B cell (primary cell): Measurements from ENCODE around the gene PRKCB. TPM values are rescaled to one million over a fixed set of nuclear protein-coding genes. Genes with fewer than 3 reads are reported as not detected.

Experiments
- ATAC-seq: fragments of 200-7000 bp; cut with Tn5 transposase; one replicate; pipeline ENCODE4 v1.10.0; 2021; ENCODE audit warnings: low read depth, mild to moderate bottlenecking, moderate number of reproducible peaks, moderate library complexity
- CTCF ChIA-PET: fragments of 350-600 bp; sonication (Branson Sonifier 250); formaldehyde crosslinking; loops from one replicate; lab custom pipeline; 2021; ENCODE audit warnings: antibody characterized with exemption, inconsistent platforms; lab: Charles Lee
- POLR2A ChIA-PET: fragments of 350-600 bp; sonication (Branson Sonifier 250); formaldehyde crosslinking; loops from one replicate; lab custom pipeline; 2021; ENCODE audit warnings: antibody characterized with exemption; lab: Charles Lee
- DNase-seq: peaks from one replicate; pipeline ENCODE4 v3.0.0; 2013
- H2AFZ ChIP-seq: 2 replicates; pipeline ENCODE4 v1.6.1; 2012; ENCODE audit warnings: mild to moderate bottlenecking, low read depth, low read length; ENCODE audit not compliant: insufficient read depth, poor library complexity, severe bottlenecking
- H3K27ac ChIP-seq, 2 donors: 1 replicate in 1 of 2; 2 replicates in 1 of 2; pipeline ENCODE4 v1.5.1; 2012 to 2013; ENCODE audit warnings: low read length in 2 of 2, mild to moderate bottlenecking in 2 of 2, moderate library complexity in 1 of 2
- H3K27me3 ChIP-seq, 4 experiments: fragments of 200-600 bp in 1 of 4; sonication (generic) in 1 of 4; replicated peaks in 1 of 4; 1 replicate in 2 of 4; 2 replicates in 2 of 4; pipeline versions ENCODE4 v1.6.1 to v1.7.0; 2013 to 2016; ENCODE audit warnings: low read length in 3 of 4, mild to moderate bottlenecking in 2 of 4, mixed read lengths in 1 of 4, moderate library complexity in 1 of 4; ENCODE audit not compliant: insufficient read depth in 4 of 4, control insufficient read depth in 3 of 4; ENCODE audit errors: control extremely low read depth in 1 of 4
- H3K36me3 ChIP-seq, 2 experiments: replicated peaks in 1 of 2; 1 replicate in 1 of 2; 2 replicates in 1 of 2; pipeline versions ENCODE4 v1.6.1 to v1.7.1; 2013; ENCODE audit warnings: low read length in 1 of 2; ENCODE audit not compliant: insufficient read depth in 2 of 2, control insufficient read depth in 1 of 2; ENCODE audit errors: control extremely low read depth in 1 of 2, extremely low read depth in 1 of 2
- H3K4me1 ChIP-seq, 2 donors: fragments of 200-600 bp in 1 of 2; sonication (generic) in 1 of 2; 1 replicate in 1 of 2; 2 replicates in 1 of 2; pipeline versions ENCODE4 v1.5.1 to v1.6.1; 2013 to 2017; ENCODE audit warnings: low read length in 2 of 2; ENCODE audit not compliant: control insufficient read depth in 2 of 2, insufficient read depth in 2 of 2
- H3K4me2 ChIP-seq: replicated peaks from 2 replicates; pipeline ENCODE3; 2012; ENCODE audit warnings: mild to moderate bottlenecking, low read depth, low read length; ENCODE audit not compliant: poor library complexity, severe bottlenecking
- H3K4me3 ChIP-seq, 5 experiments: fragments of 200-600 bp in 1 of 5; sonication (generic) in 1 of 5; 1 replicate in 3 of 5; 2 replicates in 2 of 5; pipeline versions ENCODE4 v1.5.1 to v1.7.0; 2011 to 2016; ENCODE audit warnings: low read length in 4 of 5, mild to moderate bottlenecking in 4 of 5, low read depth in 2 of 5, control low read depth in 1 of 5, moderate library complexity in 1 of 5; ENCODE audit not compliant: insufficient read depth in 1 of 5; ENCODE audit errors: control extremely low read depth in 1 of 5, extremely low read depth in 1 of 5
- H3K79me2 ChIP-seq: fragments of 200-600 bp; sonication (generic); one replicate; pipeline ENCODE4 v1.6.0; 2016; ENCODE audit warnings: low read length; ENCODE audit not compliant: control insufficient read depth, insufficient read depth
- H3K9ac ChIP-seq: fragments of 200-600 bp; sonication (generic); 2 replicates; pipeline ENCODE4 v1.6.1; 2017; ENCODE audit warnings: mild to moderate bottlenecking, low read length, moderate library complexity
- H3K9me3 ChIP-seq, 3 donors: one replicate each; pipeline versions ENCODE4 v1.6.1 to v1.7.1; 2013; ENCODE audit warnings: low read length in 2 of 3; ENCODE audit not compliant: control insufficient read depth in 2 of 3, insufficient read depth in 1 of 3; ENCODE audit errors: control extremely low read depth in 1 of 3
- H4K20me1 ChIP-seq: 2 replicates; pipeline ENCODE4 v1.6.0; 2012; ENCODE audit warnings: mild to moderate bottlenecking, low read length; ENCODE audit not compliant: insufficient read depth, control insufficient read depth, poor library complexity, severe bottlenecking
- H3K27ac Mint-ChIP-seq: one replicate; pipeline ENCODE4 v1.8.0; 2021; ENCODE audit warnings: mixed read lengths
- H3K27me3 Mint-ChIP-seq: one replicate; pipeline ENCODE4 v1.8.0; 2021; ENCODE audit warnings: mixed read lengths
- H3K4me1 Mint-ChIP-seq: one replicate; pipeline ENCODE4 v1.8.0; 2021; ENCODE audit warnings: mixed read lengths
- H3K4me3 Mint-ChIP-seq: one replicate; pipeline ENCODE4 v1.8.0; 2021; ENCODE audit warnings: mixed read lengths
- H3K9me3 Mint-ChIP-seq: one replicate; pipeline ENCODE4 v1.8.0; 2022; ENCODE audit warnings: mixed read lengths; ENCODE audit not compliant: insufficient read depth
- EZH2 ChIP-seq: IDR thresholded peaks from 2 replicates; pipeline ENCODE4 v1.6.1; 2012; ENCODE audit warnings: borderline replicate concordance, low read depth, mild to moderate bottlenecking, moderate library complexity, low read length; ENCODE audit not compliant: insufficient read depth, poor library complexity, severe bottlenecking
- WGBS: methylation state at CpG from one replicate; pipeline ENCODE4 v1.1.5; 2013; ENCODE audit warnings: missing lambda C conversion rate; ENCODE audit not compliant: insufficient coverage; 5-methylcytosine and 5-hydroxymethylcytosine counted together
- intact Hi-C: fragments of 100-400 bp; cut with micrococcal nuclease; formaldehyde crosslinking; loops from one replicate; pipeline ENCODE4 v1.10.0; 2022
- polyA plus RNA-seq: library from polyadenylated mRNA; depleted of rRNA; stranded (reverse); fragments of >200 nt; gene quantifications from 2 replicates; pipeline ENCODE4 v1.2.3, GENCODE V29; 2012
- total RNA-seq, 2 donors: library from RNA; stranded (reverse); fragments of 120-200 nt in 1 of 2; gene quantifications; 1 replicate in 1 of 2; 2 replicates in 1 of 2; pipeline versions ENCODE4 v1.2.3 to v1.2.4, GENCODE V29; 2013 to 2022
- TF ChIP-seq, protein P1 (sequence below): fragments of 200-600 bp; IDR thresholded peaks from one replicate; pipeline ENCODE4 v1.8.0; 2022; ENCODE audit warnings: antibody characterized with exemption, mild to moderate bottlenecking

The PRKCB gene
- total and polyA plus RNA-seq, 2 donors (not counting 1 experiment from before 2014, with no cell fraction given), result 106 to 373 TPM

DNA sequence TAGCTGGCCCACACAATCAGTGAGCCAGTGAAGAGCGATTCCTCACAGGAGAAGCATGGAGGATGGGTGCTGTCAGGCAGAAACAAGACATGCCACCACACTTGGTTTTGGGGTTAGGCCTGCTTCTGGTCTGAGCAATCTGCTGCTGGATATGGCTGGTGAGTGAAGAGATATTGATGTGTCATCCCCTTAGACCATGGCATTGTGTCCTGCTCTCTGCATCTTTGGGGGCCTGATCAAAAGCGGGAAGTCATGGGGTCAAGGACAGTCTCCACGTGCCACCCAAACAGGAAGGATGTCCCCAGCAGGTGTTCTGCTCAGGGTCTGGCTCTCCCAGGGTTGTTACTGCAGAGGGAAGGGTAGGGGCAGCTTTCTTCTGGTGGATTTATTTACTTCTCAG lies 140.7 kb downstream of the PRKCB start:
- Mint-ChIP-seq H3K4me3 (peak overlapping the region; percentile 60), H3K9me3 (no peaks in the 10 kb centered on the region), H3K27me3 (no peaks in the 10 kb centered on the region), H3K27ac (peak overlapping the region; percentile 92), H3K4me1 (peaks cover 85% of the 10 kb centered on the region)
- Histone ChIP-seq H3K9me3 (no peaks in the 10 kb centered on the region), H3K4me2 (peak overlapping the region; percentile 49), H3K4me3 (no peak overlapping the region), H4K20me1 (peaks cover 90% of the 10 kb centered on the region), H3K27me3 (no peaks in the 10 kb centered on the region), H3K79me2 (peaks cover 100% of the 10 kb centered on the region), H3K27ac (peak overlapping the region in 1 of 2 donors; percentile 20), H3K4me1 (peaks cover 29 to 32% of the 10 kb centered on the region in 2 donors), H2AFZ (no peak overlapping the region), H3K36me3 (peaks cover 8 to 41% of the 10 kb centered on the region in 2 experiments), H3K9ac (no peak overlapping the region)
- ATAC-seq, result peak; percentile 45
- intact Hi-C loops, result no loop called here
- CTCF ChIA-PET, result interaction anchor here (1.6 kb wide), 1 partner anchor 99 kb away, joined by 8 read pairs; no protein-coding TSS in a partner anchor
- POLR2A ChIA-PET, result no interaction called here
- TF ChIP-seq EZH2, result no peak
- TF ChIP-seq, protein P1, sequence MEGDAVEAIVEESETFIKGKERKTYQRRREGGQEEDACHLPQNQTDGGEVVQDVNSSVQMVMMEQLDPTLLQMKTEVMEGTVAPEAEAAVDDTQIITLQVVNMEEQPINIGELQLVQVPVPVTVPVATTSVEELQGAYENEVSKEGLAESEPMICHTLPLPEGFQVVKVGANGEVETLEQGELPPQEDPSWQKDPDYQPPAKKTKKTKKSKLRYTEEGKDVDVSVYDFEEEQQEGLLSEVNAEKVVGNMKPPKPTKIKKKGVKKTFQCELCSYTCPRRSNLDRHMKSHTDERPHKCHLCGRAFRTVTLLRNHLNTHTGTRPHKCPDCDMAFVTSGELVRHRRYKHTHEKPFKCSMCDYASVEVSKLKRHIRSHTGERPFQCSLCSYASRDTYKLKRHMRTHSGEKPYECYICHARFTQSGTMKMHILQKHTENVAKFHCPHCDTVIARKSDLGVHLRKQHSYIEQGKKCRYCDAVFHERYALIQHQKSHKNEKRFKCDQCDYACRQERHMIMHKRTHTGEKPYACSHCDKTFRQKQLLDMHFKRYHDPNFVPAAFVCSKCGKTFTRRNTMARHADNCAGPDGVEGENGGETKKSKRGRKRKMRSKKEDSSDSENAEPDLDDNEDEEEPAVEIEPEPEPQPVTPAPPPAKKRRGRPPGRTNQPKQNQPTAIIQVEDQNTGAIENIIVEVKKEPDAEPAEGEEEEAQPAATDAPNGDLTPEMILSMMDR, result no peak
- DNase-seq, result peak; percentile 25
- WGBS, result 23% methylated on average over 3 of the region's 3 CpGs

DNA sequence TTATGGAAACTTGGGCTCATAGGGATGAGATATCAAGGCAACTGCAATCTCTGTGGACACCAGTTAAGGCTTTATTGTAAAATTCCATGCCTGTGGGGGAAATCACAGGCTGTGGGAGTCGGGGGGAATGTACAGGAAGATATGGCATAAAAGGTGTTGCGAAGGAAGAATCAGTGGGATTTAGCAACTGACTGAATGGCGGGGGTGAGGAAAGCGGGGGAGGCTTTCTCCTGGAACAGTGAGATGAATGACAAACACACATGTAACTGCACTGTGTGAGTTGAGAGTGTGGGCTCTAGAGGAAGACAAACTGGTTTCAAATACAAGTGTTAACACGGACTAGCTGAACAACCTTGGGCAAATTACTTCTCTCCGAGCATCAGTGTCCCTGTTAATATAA lies 143.7 kb downstream of the PRKCB start:
- no peak overlapping the region for H2AFZ ChIP-seq
- 100% methylated on average over 6 of the region's 6 CpGs for WGBS
- H3K4me1 ChIP-seq, result peaks cover 23 to 32% of the 10 kb centered on the region in 2 donors
- peaks cover 9 to 37% of the 10 kb centered on the region in 2 experiments for H3K36me3 ChIP-seq
- no peaks in the 10 kb centered on the region for H3K27me3 ChIP-seq
- no peaks in the 10 kb centered on the region for H3K9me3 Mint-ChIP-seq
- ChIA-PET POLR2A (no interaction called here), CTCF (interaction anchor here (1.1 to 1.4 kb wide), 3 partner anchors 32 to 176 kb away, joined by 3 to 4 read pairs (median 3); no protein-coding TSS in a partner anchor)
- TF ChIP-seq, protein P1, result no peak
- TF ChIP-seq EZH2, result no peak
- no peak overlapping the region for H3K27ac ChIP-seq
- ATAC-seq, result no peak
- peaks cover 91% of the 10 kb centered on the region for H4K20me1 ChIP-seq
- no peak overlapping the region for H3K4me2 ChIP-seq
- H3K9me3 ChIP-seq, result no peaks in the 10 kb centered on the region
- H3K4me3 Mint-ChIP-seq, result no peak overlapping the region
- no peak for DNase-seq
- H3K27ac Mint-ChIP-seq, result peak overlapping the region; percentile 15
- H3K79me2 ChIP-seq, result peaks cover 91% of the 10 kb centered on the region
- H3K4me1 Mint-ChIP-seq, result peaks cover 84% of the 10 kb centered on the region
- H3K9ac ChIP-seq, result no peak overlapping the region
- no peaks in the 10 kb centered on the region for H3K27me3 Mint-ChIP-seq
- intact Hi-C loops, result no loop called here
- H3K4me3 ChIP-seq, result no peak overlapping the region
